Fibroblast of lung (primary cell): ENCODE data around the gene CBFA2T2.

Experiments
- CTCF ChIP-seq, 2 donors: IDR thresholded peaks in 1 of 2; conservative IDR thresholded peaks in 1 of 2; 1 replicate in 1 of 2; 2 replicates in 1 of 2; pipeline ENCODE4 v1.5.1; 2011 to 2012; ENCODE audit warnings: low read length in 2 of 2, control low read depth in 1 of 2, inconsistent platforms in 1 of 2, low read depth in 1 of 2, mild to moderate bottlenecking in 1 of 2
- EZH2 ChIP-seq: IDR thresholded peaks from 2 replicates; pipeline ENCODE4 v1.5.1; 2012; ENCODE audit warnings: low read length, control low read depth, mild to moderate bottlenecking; ENCODE audit errors: missing control alignments

- TF ChIP-seq CTCF (conservative IDR thresholded peaks at IDR 0.05 in 1 of 2, IDR thresholded peaks at IDR 0.05 in 1 of 2; ENCODE audit: low read depth in 1 of 2, low read length in 2 of 2) (no peak), EZH2 (no peak)
Measured at GRCh38 chr20:33658929-33659328, 169.0 kb downstream of the CBFA2T2 start.
